NCI-H526 treated with DMSO at 0.1 percent for 48 hours (cell line): ENCODE measurements around the gene EIF2AK3.
A peak's percentile ranks its signal among the peaks of the same experiment; 100 is the strongest.
"Not testable (repeated sequence)": the region's sequence is repeated elsewhere in the genome, so short reads cannot be mapped to it uniquely, and the experiment has no call there.

Experiments used
- DNase-seq: peaks from one replicate; lab custom pipeline; 2025; lab: John Stamatoyannopoulos, UW

The EIF2AK3 gene

DNA sequence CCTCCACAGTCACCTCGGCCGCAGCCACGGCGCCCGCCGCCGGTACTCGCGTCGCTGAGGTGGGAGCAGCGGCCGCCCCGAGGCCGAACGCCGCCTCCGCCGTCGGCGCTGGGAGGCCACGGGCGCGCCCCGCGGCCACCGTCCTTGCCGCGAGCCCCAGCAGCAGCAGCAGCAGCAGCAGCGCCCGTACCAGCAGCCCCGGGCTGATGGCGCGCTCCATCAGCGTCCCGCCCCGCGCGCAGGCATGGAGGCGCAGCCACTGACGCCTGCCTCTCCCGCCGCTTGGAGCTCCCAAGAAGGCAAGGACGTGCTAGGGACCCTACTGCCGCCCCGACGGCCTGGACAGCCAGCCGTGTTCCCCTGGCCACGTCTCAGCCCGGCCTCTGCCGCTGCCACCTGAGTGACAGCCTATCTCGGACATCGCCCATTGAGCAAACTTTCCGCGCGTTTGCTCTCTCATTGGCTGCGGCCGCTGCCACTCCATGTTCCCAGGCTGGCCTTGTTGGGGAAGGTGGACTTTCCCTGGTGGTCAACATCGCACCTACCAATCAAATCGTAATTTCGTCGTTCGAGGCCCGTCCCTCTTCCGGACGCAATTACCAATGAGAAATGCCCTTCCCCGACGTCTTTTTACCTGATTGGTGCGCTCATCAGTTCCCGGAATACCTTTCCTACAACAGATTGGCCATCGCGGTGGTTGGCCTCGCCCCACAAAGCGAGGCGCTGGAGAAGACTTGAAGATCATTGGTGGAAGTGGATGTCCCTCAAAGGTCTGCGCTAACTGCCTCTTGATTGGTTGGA, at the start of gene EIF2AK3:
TSS of gene EIF2AK3 (minus strand) at position 410 of the 801 bp plus-strand sequence. CDS start at position 220, 190 bp downstream.
- DNase-seq, result peak; percentile 99

GRCh38 chr2:88673363-88673762, 46.1 kb upstream of the EIF2AK3 start:
- DNase-seq, result no peak

GRCh38 chr2:88671786-88672427, 44.6 kb upstream of the EIF2AK3 start:
- DNase-seq, result peak; percentile 76

- peak; percentile 27 for DNase-seq
Measured at GRCh38 chr2:88669482-88670214, 42.4 kb upstream of the EIF2AK3 start.

DNA sequence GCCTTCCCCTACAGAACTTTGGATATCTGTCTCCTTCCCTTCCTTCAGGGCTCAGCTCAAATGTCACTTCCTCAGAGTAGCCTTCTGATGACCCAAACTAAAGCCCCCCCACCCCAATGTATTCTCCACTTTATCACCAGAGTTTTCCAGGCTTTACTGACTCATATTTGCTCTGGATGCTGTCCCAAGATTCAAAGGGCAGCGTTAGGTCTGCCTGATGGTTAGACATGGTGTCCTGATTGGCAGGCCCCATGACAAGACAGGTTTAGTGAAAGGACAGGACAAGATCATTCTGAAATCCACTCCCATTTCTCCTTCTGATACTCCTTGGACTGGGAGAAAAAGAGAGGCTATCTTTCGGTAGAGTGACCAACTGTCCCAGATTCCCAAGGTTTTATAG, 41.6 kb upstream of the EIF2AK3 start:
- no peak for DNase-seq

DNA sequence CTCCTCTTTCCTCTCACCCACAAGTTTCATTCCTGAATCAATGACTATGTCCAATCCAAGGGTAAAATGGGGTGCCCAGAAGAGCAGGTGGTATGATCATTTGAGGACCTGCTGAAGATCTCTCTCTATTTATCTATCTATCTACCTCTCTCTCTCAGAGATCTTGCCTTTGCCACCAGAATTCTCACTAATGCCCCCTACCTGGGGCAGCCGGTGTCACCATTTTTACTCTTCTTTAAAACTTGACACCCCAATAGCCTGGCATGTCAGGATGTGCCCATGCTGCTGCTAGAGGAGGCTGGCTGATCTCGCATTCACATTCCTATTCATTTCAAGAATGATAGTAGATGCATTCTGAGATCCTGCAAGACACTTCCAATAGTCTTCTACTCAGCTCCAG, 40.0 kb upstream of the EIF2AK3 start:
- DNase-seq, result no peak

DNA sequence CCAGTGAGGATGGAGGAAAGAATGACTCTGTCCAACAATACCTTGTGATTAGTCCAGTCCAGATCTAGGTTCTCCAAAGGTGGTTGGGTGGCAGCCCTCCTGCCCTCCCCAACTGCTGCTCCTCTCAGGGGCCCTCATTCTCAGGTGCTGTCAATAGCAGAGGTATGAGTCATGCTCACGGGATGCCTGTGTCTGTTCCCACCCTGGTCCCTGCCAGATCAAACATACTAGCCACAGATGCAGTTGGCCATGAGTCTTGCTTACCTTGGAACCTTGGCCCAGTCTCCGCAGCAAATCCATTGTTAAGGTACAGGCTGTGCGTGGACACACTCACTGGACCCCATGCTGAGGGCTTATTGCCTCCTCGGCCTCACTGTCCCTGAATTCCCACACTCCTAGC, 39.3 kb upstream of the EIF2AK3 start:
- no peak for DNase-seq

DNA sequence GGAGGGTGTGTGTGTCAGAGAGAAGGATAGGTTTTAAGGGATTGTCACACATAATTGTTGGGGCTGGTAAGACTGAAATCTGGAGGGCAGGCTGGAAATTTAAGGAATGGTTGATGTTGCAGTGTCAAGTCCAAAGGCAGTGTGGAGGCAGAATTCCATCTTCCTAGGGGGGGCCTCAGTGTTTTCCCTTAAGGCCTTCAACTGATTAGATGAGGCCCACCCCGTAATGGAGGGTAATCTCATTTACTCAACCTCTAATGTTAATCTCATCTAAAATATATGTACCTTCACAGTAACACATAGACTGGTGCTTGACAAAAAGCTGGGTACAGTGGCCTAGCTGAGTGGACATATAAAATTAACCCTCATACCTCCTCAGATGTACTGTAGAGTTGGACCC, 33.4 kb upstream of the EIF2AK3 start:
- DNase-seq, result no peak

GRCh38 chr2:88659538-88659915, 32.3 kb upstream of the EIF2AK3 start:
- peak; percentile 11 for DNase-seq

DNA sequence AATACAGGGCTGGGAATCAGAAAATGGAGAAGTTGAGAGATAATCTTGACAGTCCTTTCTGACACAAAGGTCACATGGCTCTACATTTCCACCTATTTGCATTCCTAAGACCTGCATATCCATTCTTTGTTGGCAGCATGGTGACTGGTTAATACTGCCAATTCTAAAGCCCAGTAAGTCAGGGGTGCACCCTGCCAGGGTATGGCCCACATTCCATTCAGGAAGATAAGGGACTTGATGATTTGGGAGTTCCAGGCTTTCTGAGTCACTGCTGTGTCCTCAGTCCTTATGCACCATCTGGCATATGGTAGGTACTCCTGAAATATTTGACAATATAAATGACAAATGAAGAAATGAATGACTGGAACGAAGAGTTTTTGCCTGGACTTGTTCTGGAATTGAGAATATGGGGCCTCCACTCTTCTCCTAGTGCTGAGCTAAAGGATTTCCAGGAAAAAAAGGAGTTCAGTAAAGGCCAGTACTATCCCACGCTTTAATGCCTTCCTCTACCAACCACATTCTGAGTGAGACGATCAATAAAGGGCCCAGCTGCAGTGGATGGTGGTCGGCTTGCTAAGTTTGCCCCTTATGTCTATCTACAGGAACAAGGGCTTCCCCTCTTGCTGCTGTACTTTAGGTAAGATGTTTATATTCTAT, 31.7 kb upstream of the EIF2AK3 start:
- no peak for DNase-seq

DNA sequence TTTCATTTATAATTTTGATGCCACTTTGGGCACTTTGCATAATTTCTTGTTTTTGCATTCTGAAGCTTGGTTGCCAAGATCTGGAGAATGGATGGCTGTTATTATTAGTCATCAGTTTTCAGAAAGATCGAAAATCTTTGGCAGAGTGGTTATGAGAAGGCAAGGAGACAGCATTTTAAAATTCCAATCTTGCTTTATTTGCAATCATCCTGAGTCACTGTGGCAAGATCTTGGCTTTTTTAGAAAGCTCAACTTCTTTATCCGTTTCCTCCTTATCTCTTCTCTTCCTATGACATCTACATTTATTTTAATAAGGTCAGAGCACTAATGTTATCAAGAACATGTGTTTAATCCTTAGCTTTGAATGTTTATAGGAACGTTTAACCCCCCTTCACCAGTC, 31.1 kb upstream of the EIF2AK3 start:
- DNase-seq, result no peak

DNA sequence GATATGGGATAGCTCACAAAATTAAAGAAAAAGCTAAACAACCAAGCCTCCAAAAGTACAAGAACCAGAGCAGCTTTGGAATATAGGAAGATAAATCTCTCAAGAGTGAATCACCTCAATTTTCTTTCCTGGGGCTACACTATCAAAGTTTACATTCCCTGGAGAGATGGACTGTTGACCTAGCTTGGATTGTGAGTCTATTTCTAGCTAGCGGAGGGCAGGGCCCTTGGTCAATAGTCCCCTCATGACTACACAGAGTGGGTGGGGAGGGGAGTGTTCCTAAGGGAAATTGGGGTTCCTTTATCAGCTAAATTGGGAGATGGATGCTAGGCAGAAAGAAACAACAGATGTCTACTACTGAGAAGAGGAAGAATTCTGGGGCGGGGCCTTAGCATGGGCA, 29.9 kb upstream of the EIF2AK3 start:
- no peak for DNase-seq

GRCh38 chr2:88656690-88657089, 29.4 kb upstream of the EIF2AK3 start:
- no peak for DNase-seq

DNA sequence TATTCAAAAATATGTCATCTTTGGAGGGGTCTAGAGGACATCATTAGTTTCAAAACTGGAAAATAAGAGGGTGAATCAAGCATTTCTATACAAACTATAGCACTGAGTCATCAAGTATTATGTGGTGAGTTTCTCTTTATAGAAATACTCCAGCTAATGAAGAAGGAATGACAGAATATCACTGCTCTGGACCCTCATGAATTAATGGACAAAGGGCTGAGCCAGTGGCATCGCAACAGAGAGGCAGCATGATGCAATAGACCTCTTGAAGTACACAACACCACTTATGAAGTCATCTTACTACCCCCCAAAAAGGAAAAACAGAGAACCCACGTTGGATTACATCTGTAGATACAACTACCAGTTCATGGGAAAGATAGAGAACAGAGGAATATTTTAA, 27.4 kb upstream of the EIF2AK3 start:
- DNase-seq, result no peak

GRCh38 chr2:88651646-88652045, 24.4 kb upstream of the EIF2AK3 start:
- no peak for DNase-seq

DNA sequence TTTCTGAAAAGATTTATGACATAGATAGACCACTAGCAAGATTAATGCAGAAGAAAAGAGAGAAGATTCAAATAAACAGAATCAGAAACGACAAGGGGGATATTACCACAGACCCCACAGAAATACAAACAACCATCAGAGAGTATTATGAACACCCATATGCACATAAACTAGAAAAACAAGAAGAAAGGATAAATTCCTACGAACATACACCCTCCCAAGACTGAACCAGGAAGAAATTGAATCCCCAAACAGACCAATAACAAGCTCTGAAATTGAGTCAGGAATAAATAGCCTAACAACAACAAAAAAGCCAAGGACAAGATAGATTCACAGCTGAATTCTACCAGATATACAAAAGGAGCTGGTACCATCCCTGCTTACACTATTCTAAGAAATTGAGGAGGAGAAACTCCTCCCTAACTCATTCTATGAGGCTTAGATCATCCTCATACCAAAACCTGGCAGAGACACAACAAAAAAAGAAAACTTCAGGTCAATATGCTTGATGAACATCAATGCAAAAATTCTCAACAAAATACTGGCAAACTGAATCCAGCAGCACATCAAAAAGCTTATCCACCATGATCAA, 18.1 kb upstream of the EIF2AK3 start:
- not testable (repeated sequence) for DNase-seq

- DNase-seq, result no peak
Measured at GRCh38 chr2:88642278-88642677, 15.0 kb upstream of the EIF2AK3 start.

DNA sequence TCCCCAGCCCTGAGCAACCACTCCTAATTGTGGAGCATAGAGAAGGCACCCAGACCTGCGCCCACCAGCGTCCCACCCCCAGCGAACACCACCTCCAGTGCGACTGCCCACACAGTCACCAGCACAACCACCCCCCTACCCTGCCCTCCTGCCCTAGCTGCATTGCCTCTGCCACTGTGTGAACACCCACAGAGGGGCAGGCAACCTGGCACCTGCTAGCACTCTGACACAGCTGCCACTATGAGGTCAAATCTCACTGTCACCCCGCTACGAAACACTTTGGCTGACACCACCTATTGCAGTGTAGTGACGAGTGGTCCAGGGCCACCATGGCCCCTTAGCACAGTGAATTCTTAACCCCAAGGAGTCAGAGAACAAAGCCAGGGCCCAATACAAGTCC, 14.1 kb upstream of the EIF2AK3 start:
- no peak for DNase-seq

GRCh38 chr2:88639865-88640264, 12.6 kb upstream of the EIF2AK3 start:
- no peak for DNase-seq

GRCh38 chr2:88638743-88639142, 11.5 kb upstream of the EIF2AK3 start:
- no peak for DNase-seq

DNA sequence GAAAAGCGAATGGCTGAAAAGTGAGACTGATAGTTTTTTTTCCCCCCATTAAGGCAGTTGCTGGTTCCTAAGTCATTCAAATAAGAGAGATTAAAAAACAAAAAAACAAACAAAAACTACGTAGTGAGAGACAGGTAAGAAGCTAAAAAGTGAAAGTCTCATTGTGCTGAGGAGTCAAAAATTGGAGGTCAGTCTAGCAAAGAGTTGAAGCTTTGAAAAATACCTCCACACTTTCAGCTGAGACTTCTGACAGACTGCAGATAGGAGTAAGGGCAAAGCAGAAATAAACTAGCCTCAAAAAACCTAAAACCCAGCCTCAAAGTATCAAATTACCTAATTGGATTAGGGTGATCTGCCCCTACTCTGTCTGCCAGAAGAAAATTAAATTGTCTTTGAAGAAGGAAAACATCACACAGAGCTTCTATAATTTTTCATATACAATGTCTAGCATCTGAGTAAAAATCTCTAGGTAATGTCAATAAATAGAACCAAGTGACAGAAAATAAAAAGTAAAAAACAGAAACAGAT, 10.9 kb upstream of the EIF2AK3 start:
- DNase-seq, result no peak

GRCh38 chr2:88637464-88637863, 10.2 kb upstream of the EIF2AK3 start:
- DNase-seq, result no peak
